HEK293T (cell line): Measurements from ENCODE around the gene ARHGEF28.

ENCODE experiments used
- CTCF ChIA-PET: fragments of 350-600 bp; formaldehyde crosslinking; extraction: SDS; loops from one replicate; lab custom pipeline; 2021; ENCODE audit warnings: antibody characterized with exemption, inconsistent platforms; lab: Yijun Ruan, JAX
- POLR2A ChIA-PET: fragments of 350-600 bp; formaldehyde crosslinking; extraction: SDS; loops from one replicate; lab custom pipeline; 2020; ENCODE audit warnings: antibody characterized with exemption, inconsistent platforms; lab: Yijun Ruan, JAX
- DNase-seq: peaks from one replicate; pipeline ENCODE4 v3.0.0; 2012; ENCODE audit warnings: mixed read lengths; ENCODE audit errors: extremely low spot score
- ARNT ChIP-seq: fragments of 450-650 bp; IDR thresholded peaks from 2 replicates; pipeline ENCODE4 v1.6.1; 2017; ENCODE audit warnings: mild to moderate bottlenecking
- BHLHE40 ChIP-seq: fragments of 450-650 bp; IDR thresholded peaks from 2 replicates; pipeline ENCODE4 v1.6.1; 2016; ENCODE audit warnings: mild to moderate bottlenecking, moderate library complexity, borderline replicate concordance
- CTBP1 ChIP-seq: fragments of 450-650 bp; IDR thresholded peaks from 2 replicates; pipeline ENCODE4 v1.6.1; 2016; ENCODE audit warnings: borderline replicate concordance
- ELF4 ChIP-seq: fragments of 450-650 bp; IDR thresholded peaks from 2 replicates; pipeline ENCODE4 v1.6.1; 2017; ENCODE audit warnings: antibody characterized with exemption
- FOXA1 ChIP-seq: fragments of 450-650 bp; IDR thresholded peaks from 2 replicates; pipeline ENCODE4 v1.6.1; 2016; ENCODE audit warnings: mild to moderate bottlenecking
- FOXK2 ChIP-seq: fragments of 450-650 bp; IDR thresholded peaks from 2 replicates; pipeline ENCODE4 v1.6.1; 2016; ENCODE audit warnings: mild to moderate bottlenecking
- FOXM1 ChIP-seq: fragments of 450-650 bp; IDR thresholded peaks from 2 replicates; pipeline ENCODE4 v1.6.1; 2017; ENCODE audit warnings: mild to moderate bottlenecking, borderline replicate concordance
- HDGF ChIP-seq: fragments of 450-650 bp; IDR thresholded peaks from 2 replicates; pipeline ENCODE4 v1.6.1; 2017; ENCODE audit warnings: antibody characterized with exemption, borderline replicate concordance
- L3MBTL2 ChIP-seq: fragments of 450-650 bp; conservative IDR thresholded peaks from 2 replicates; pipeline ENCODE4 v1.6.1; 2016; ENCODE audit warnings: mild to moderate bottlenecking
- LEF1 ChIP-seq: fragments of 450-650 bp; IDR thresholded peaks from 2 replicates; pipeline ENCODE4 v1.6.1; 2017; ENCODE audit warnings: mild to moderate bottlenecking, borderline replicate concordance
- NFRKB ChIP-seq: fragments of 450-650 bp; IDR thresholded peaks from 2 replicates; pipeline ENCODE4 v1.6.1; 2016; ENCODE audit warnings: mild to moderate bottlenecking, moderate library complexity
- SP1 ChIP-seq: fragments of 450-650 bp; IDR thresholded peaks from 2 replicates; pipeline ENCODE4 v1.6.1; 2017
- SUZ12 ChIP-seq: fragments of 450-650 bp; IDR thresholded peaks from 2 replicates; pipeline ENCODE4 v1.6.1; 2016; ENCODE audit warnings: mild to moderate bottlenecking
- TARDBP ChIP-seq: fragments of 450-650 bp; IDR thresholded peaks from 2 replicates; pipeline ENCODE4 v1.6.1; 2016
- ZNF384 ChIP-seq: fragments of 450-650 bp; IDR thresholded peaks from 2 replicates; pipeline ENCODE4 v1.6.1; 2016
- TF ChIP-seq, protein P1 (sequence below): fragments of 450-650 bp; IDR thresholded peaks from 2 replicates; pipeline ENCODE4 v1.6.1; 2016

The ARHGEF28 gene

DNA sequence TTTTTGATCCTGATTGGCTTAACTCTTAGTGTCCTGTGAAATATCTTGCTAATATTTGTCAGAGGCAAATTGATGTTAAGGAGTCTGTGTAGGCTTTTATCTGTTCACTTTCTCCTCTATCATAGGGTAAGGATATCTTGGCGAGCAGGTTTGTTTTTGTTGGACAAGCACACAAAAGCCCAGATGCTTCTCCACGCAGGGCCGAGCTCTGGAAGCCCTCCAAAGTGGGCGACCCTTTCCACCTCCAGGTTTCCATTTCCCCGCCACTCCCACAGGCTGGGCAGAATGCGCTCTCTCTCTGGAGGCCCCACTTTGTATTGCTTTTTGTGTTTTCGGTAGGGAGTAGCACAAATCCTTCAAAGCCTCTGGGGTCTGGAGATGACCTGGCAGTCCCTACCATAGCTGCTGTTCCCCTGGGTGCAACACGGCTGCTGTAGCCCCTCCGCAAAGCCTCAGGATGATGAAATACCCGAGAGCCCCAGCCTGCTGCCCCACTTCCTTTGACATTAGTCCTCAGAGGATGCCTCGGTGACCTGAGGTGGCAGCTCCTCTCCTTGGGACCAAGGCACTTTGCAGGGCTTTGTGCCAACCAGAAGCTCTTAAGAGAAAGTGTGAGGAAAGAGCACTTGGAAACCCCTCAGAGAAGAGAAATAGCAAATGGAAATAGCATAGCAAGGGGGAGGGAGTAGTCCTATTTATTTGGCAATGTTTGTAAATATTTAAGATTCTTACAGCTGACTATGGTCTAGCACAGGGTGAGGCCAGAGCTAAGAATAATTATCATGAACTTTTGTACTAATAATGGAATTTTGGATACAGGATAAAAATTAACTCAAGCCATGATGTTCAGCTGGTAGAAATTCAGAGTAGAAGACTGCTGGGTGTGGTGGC is 122.8 kb downstream of the ARHGEF28 start:
- TF ChIP-seq ELF4 (no peak), LEF1 (no peak), TARDBP (no peak), NFRKB (no peak), HDGF (no peak), SUZ12 (no peak), ARNT (no peak), CTBP1 (no peak), FOXK2 (no peak), FOXA1 (no peak), ZNF384 (no peak), L3MBTL2 (no peak), SP1 (no peak), FOXM1 (no peak), BHLHE40 (no peak)
- TF ChIP-seq, protein P1, sequence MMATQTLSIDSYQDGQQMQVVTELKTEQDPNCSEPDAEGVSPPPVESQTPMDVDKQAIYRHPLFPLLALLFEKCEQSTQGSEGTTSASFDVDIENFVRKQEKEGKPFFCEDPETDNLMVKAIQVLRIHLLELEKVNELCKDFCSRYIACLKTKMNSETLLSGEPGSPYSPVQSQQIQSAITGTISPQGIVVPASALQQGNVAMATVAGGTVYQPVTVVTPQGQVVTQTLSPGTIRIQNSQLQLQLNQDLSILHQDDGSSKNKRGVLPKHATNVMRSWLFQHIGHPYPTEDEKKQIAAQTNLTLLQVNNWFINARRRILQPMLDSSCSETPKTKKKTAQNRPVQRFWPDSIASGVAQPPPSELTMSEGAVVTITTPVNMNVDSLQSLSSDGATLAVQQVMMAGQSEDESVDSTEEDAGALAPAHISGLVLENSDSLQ: no peak
- CTCF ChIA-PET: no interaction called here
- no peak for DNase-seq
- POLR2A ChIA-PET: no interaction called here

DNA sequence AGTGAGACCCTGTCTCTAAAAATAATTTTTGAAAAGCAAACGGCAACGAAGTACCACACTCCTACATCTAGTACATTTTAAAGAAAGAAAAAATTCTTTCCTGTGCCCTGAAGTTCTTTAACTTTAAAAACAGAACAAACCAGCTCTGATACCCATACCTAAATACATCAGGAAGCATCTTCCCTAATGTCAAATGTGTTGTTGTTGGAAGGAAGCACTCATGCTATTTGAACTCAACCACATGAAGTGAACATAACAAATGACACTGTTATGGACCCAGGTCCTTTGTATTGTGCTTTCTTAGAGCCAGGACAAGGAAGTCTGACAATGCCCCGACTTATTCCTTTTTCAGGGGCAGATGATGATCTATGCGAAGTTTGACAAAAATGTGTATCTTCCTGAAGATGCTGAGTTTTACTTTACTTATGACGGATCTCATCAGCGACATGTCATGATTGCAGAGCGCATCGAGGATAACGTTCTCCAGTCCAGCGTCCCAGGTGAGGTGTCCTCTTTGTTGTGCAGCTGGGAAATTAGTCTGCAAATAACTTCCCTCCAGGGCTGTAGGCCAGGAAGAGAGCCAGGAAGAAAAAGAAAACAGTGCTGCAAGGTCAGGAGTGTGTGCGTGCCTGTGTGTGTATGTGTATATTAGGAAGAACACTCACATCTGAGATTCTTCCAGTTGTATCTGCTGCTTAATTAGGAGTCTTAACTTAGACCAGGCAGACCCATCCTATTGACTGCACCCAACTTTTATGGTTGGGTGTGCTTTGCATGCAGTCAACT is 123.7 kb downstream of the ARHGEF28 start:
- DNase-seq: no peak
- POLR2A ChIA-PET: no interaction called here
- no peak for TF ChIP-seq TARDBP
- no peak for TF ChIP-seq HDGF
- TF ChIP-seq LEF1: no peak
- TF ChIP-seq FOXK2: no peak
- no peak for TF ChIP-seq L3MBTL2
- CTCF ChIA-PET: no interaction called here

DNA sequence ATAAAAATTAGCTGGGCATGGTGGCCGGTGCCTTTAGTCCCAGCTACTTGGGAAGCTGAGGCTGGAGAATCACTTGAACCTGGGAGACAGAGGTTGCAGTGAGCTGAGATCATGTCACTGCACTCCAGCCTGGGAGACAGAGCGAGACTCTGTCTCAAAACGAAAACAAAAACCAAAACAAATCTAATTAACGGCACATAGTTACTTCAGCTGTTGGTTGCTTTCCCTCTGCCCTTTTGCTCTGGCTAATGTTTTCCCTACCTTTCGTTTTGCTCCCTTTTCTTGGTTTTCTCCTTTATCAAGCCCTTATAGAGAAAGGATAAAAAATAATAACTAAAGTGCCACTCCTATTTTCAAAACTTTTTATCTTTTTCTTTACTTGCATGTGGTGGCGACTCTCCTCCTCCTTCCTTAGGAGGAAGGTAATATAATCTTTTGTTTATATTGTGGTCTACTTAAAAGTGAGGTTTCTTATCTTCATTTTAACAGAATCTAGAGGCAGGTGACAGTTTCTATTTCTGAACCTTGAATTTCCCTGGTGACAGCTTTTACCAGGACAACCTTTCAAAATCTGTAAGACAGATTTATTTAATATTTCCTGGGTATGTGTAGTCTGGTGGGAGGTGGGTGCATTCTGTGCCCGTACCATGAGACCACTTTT is 125.4 kb downstream of the ARHGEF28 start:
- ChIA-PET CTCF (no interaction called here), POLR2A (no interaction called here)
- no peak for DNase-seq
- TF ChIP-seq L3MBTL2 (no peak), FOXK2 (no peak), ZNF384 (no peak), ELF4 (no peak), FOXM1 (no peak), BHLHE40 (no peak)

DNA sequence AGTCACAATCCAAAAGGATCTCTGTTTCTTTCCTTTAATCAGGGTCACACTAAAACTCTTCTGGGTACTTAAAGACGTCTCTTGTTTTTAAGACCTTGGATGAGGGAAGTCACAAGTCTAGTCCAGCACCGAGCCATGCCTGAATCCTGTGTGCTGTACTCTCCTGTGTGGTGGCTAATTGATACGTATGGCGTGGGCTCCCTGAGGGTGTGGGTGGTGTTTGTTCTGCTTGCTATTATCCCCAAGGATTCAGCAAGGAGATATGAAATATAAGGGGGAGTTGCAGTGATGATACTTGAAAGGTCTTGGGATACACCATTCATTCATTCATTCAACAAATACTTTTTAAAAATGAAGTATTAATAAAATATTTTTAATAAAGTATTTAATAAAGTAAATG is 128.3 kb downstream of the ARHGEF28 start:
- no peak for DNase-seq
- ChIA-PET CTCF (no interaction called here), POLR2A (no interaction called here)
- TF ChIP-seq TARDBP (no peak), NFRKB (no peak), ZNF384 (no peak), FOXA1 (no peak), L3MBTL2 (no peak)

DNA sequence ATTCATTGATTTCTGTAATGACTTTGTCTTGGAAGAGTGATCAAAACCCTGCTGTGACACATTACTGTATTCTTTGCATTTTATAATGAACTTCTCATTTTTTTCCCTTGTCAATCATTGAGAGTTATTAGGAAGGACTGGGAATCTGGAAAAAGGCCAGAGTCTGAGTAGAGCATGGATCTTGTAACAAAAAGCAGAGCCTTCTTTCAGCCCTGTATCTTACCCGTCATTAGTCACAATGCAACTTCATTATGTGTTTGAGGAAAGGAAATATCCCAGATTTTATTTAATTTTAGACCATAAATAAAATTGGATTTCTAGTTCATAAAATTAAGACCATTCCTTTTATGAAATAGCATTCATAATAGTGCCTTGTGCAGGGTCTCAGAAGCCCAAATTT is 131.4 kb downstream of the ARHGEF28 start:
- CTCF ChIA-PET: no interaction called here
- no peak for DNase-seq
- POLR2A ChIA-PET: no interaction called here
- TF ChIP-seq FOXA1: no peak
- TF ChIP-seq, protein P1: no peak
- TF ChIP-seq FOXK2: no peak
- no peak for TF ChIP-seq NFRKB
- no peak for TF ChIP-seq TARDBP
- TF ChIP-seq LEF1: no peak
- no peak for TF ChIP-seq FOXM1
- TF ChIP-seq CTBP1: no peak
- TF ChIP-seq BHLHE40: no peak

DNA sequence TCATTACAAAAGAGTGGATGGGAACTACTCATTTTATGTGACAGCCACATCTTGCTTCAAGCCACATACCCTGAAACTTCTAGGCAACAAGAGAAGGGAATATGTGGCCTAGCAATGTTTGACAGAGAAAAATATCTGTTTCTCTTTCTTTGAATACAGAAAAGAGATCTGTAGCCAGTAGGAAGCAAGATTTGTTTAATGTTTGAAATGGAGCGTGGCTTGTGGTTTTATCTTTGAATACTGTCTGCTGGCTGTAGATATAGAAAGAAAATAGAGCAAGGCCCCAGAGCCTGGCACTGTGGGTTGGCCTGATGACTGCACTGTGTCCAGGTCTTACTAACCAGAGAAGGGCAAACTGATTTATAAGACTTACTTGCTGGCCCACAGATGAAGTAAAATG is 133.8 kb downstream of the ARHGEF28 start:
- CTCF ChIA-PET: interaction anchor here (0.7 kb wide), 1 partner anchor 84 kb away, joined by 4 read pairs; no protein-coding TSS in a partner anchor
- POLR2A ChIA-PET: no interaction called here
- TF ChIP-seq, protein P1: no peak
- TF ChIP-seq LEF1 (no peak), CTBP1 (no peak), SP1 (no peak), SUZ12 (no peak), HDGF (no peak), ZNF384 (no peak), TARDBP (no peak), FOXA1 (no peak), FOXK2 (no peak), L3MBTL2 (no peak), ELF4 (no peak), NFRKB (no peak)
- DNase-seq: no peak
